ENCODE data around the gene DNAAF3. TPM values are rescaled to one million over a fixed set of nuclear protein-coding genes. Genes with fewer than 3 reads are reported as not detected.
"Not testable (repeated sequence)": the region's sequence is repeated elsewhere in the genome, so short reads cannot be mapped to it uniquely, and the experiment has no call there.

The DNAAF3 gene
- total RNA-seq, 1 donor from 2014 or later, result 18.4 TPM

DNA sequence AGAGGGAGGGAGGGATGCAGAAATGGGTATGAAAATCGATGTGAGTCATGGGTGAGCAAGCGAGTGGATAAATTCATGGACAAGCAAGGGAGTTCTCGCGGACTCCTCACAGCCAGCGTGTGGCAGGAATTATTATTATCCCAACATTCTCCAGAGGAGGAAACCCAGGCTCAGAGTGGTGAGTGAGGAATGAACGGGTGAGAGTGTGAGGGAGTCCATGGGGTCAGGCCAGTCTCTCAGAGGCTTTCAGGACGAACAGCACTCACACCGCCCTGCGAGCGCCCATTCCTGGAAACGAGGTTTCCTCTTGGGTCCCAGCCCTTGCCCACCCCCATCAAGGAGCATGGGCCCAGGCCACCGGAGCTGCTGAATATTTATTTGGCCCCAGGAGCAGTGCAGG lies 6.3 kb upstream of the DNAAF3 start:
- TF ChIP-seq, protein P1, sequence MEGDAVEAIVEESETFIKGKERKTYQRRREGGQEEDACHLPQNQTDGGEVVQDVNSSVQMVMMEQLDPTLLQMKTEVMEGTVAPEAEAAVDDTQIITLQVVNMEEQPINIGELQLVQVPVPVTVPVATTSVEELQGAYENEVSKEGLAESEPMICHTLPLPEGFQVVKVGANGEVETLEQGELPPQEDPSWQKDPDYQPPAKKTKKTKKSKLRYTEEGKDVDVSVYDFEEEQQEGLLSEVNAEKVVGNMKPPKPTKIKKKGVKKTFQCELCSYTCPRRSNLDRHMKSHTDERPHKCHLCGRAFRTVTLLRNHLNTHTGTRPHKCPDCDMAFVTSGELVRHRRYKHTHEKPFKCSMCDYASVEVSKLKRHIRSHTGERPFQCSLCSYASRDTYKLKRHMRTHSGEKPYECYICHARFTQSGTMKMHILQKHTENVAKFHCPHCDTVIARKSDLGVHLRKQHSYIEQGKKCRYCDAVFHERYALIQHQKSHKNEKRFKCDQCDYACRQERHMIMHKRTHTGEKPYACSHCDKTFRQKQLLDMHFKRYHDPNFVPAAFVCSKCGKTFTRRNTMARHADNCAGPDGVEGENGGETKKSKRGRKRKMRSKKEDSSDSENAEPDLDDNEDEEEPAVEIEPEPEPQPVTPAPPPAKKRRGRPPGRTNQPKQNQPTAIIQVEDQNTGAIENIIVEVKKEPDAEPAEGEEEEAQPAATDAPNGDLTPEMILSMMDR (IDR thresholded peaks at IDR 0.05; ENCODE audit: unreplicated experiment), result no peak
- Mint-ChIP-seq H3K27me3 (peaks cover 84% of the 10 kb centered on the region), H3K4me1 (ENCODE audit: low read depth) (peaks cover 3% of the 10 kb centered on the region), H3K27ac (peak overlapping the region; percentile 34), H3K4me3 (ENCODE audit: low read depth) (peak overlapping the region; percentile 21), H3K36me3 (ENCODE audit: insufficient read depth) (no peaks in the 10 kb centered on the region), H3K9me3 (ENCODE audit: low read depth) (no peaks in the 10 kb centered on the region)
- no peak for DNase-seq (ENCODE audit: low spot score, unreplicated experiment)

DNA sequence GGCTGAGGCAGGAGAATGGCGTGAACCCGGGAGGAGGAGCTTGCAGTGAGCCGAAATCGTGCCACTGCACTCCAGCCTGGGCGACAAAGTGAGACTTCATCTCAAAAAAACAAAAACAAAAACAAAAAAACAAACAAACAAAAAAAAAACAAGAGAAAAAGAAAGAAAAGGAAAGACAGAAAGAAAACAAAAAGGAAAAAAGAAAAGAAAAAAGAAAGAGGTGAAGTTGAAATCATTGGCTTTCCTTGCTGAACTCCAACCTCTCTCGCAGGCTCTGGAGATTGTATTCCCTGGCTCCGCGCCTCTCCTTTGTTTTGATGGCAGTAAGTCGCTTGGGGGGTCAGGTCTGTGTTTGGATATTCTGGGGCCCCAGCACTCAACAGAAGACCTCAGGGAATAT lies 5.9 kb upstream of the DNAAF3 start:
- Mint-ChIP-seq H3K4me3 (ENCODE audit: low read depth) (peak overlapping the region; percentile 21), H3K27ac (peak overlapping the region; percentile 34), H3K27me3 (peaks cover 80% of the 10 kb centered on the region)
- H3K36me3 Mint-ChIP-seq (ENCODE audit: insufficient read depth); DNase-seq (ENCODE audit: low spot score, unreplicated experiment); H3K4me1 Mint-ChIP-seq (ENCODE audit: low read depth); H3K9me3 Mint-ChIP-seq (ENCODE audit: low read depth): not testable (repeated sequence)

DNA sequence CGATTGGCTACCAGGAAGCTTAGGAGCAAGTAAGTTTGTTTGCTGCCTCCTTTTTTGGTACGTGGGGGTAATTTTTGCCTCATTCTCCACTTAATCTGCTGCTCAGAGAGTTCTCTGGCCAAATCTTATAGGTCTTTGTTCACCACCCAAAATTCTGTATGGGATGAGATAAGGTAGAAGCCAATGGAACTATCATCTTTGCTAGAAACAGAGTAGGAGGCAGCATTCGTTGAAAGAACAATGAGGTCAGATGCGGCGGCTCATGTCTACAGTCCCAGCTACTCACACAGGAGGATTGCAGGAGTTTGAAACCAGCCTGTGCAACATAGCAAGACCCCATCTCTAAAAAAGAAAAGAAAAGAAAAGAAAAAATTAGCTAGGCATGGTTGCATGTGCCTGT lies 5.0 kb upstream of the DNAAF3 start:
- no peak overlapping the region for H3K4me3 Mint-ChIP-seq (ENCODE audit: low read depth)
- no peaks in the 10 kb centered on the region for H3K36me3 Mint-ChIP-seq (ENCODE audit: insufficient read depth)
- peaks cover 71% of the 10 kb centered on the region for H3K27me3 Mint-ChIP-seq
- no peak for DNase-seq (ENCODE audit: low spot score, unreplicated experiment)
- TF ChIP-seq, protein P1 (IDR thresholded peaks at IDR 0.05; ENCODE audit: unreplicated experiment), result no peak
- no peaks in the 10 kb centered on the region for H3K9me3 Mint-ChIP-seq (ENCODE audit: low read depth)
- peaks cover 5% of the 10 kb centered on the region for H3K4me1 Mint-ChIP-seq (ENCODE audit: low read depth)
- no peak overlapping the region for H3K27ac Mint-ChIP-seq

DNA sequence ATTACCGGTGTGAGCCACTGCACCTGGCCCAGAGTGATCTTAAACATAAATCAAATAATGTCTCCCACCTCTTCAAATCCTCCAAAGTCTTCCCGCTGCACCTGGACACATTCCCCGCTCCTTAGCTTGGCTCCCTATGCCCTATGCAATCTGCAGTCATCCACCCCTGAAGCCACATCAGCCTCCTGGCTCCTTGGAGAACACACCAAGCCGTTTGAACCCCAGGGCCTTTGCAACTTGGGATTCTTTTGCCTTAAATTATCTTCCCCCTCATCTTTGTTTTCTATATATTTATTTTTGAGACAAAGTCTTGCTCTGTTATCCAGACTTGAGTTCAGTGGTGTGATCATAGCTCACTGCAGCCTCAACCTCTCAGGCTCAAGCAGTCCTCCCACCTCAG lies 2.7 kb upstream of the DNAAF3 start:
- H3K4me3 Mint-ChIP-seq (ENCODE audit: low read depth), result no peak overlapping the region
- H3K9me3 Mint-ChIP-seq (ENCODE audit: low read depth), result no peaks in the 10 kb centered on the region
- H3K27ac Mint-ChIP-seq, result no peak overlapping the region
- no peak for DNase-seq (ENCODE audit: low spot score, unreplicated experiment)
- H3K4me1 Mint-ChIP-seq (ENCODE audit: low read depth), result peaks cover 6% of the 10 kb centered on the region
- H3K27me3 Mint-ChIP-seq, result peaks cover 50% of the 10 kb centered on the region
- H3K36me3 Mint-ChIP-seq (ENCODE audit: insufficient read depth), result no peaks in the 10 kb centered on the region
- TF ChIP-seq, protein P1 (IDR thresholded peaks at IDR 0.05; ENCODE audit: unreplicated experiment), result no peak

DNA sequence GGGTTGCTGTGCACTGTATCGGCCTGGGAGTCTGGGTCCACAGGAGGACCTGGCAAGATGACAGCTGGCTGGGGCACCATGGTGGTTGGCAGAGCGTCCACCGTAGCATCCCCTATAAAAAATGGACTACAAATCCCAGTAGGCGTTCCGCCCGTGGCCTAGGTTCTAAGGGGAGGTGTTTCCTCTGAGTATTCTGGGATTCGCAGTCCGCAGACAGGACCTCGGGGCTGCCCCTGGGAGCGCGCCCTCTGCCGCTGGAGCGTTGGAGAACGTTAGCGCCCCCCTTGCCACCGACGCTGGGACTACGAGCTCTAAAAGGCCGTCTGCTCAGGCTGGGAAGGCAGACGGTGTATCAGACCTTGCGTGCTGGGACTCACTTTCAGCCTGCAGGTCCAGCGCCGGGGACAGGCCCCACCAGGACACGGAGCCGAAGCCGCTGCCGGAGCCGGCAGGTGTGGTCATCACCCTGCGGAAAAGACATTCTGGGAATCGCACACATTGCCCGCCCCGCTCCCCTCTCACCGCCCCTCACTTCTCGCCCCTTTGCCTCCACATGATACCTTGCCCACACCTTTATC lies 372 bp downstream of the DNAAF3 start:
- peaks cover 28% of the 10 kb centered on the region for H3K27me3 Mint-ChIP-seq
- H3K27ac Mint-ChIP-seq, result peak overlapping the region; percentile 99
- H3K4me1 Mint-ChIP-seq (ENCODE audit: low read depth), result peaks cover 3% of the 10 kb centered on the region
- peak overlapping the region; percentile 96 for H3K4me3 Mint-ChIP-seq (ENCODE audit: low read depth)
- TF ChIP-seq, protein P1 (IDR thresholded peaks at IDR 0.05; ENCODE audit: unreplicated experiment), result peak; percentile 76
- no peaks in the 10 kb centered on the region for H3K36me3 Mint-ChIP-seq (ENCODE audit: insufficient read depth)
- no peaks in the 10 kb centered on the region for H3K9me3 Mint-ChIP-seq (ENCODE audit: low read depth)
- peak; percentile 73 for DNase-seq (ENCODE audit: low spot score, unreplicated experiment)

DNA sequence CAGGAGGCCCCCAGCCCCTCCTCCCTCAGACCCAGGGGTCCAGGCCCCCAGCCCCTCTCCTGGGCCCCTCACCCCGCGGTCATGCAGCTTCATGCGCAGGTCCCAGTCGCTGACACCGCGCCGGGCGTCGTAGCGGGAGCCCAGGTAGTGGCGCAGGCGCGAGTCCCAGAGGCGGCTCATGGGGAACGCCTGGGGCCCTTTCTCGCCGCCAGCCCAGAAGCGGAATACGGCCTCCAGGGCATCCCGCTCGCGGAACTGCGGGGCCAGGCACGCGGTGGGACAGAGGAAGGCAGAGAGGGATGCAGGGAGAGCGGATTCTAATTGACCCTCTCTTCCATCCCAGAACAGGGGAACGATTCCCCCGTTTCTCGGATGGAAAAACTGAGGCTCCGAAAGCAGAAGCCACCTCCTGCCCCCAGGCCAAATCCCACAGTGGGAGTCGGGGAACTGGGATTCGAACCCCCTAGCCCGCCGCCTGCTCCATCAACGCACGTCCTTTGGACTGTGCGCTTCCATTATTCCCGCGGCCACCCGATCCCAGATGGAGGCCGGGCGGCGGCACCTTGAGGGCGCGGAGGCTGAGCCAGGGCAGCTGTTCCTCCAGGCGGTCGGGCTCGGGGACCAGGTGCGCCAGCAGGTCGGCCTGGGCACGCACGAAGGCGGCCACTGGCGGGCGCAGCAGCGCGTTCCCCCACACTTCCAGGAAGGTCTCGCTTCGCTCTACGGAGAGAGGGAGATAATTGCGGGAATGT lies 4.7 kb downstream of the DNAAF3 start:
- TF ChIP-seq, protein P1 (IDR thresholded peaks at IDR 0.05; ENCODE audit: unreplicated experiment), result no peak
- DNase-seq (ENCODE audit: low spot score, unreplicated experiment), result no peak
- H3K4me3 Mint-ChIP-seq (ENCODE audit: low read depth), result no peak overlapping the region

More for the DNA sequence above, 4.7 kb downstream of the DNAAF3 start:
- Mint-ChIP-seq H3K36me3 (ENCODE audit: insufficient read depth) (no peaks in the 10 kb centered on the region), H3K27me3 (peaks cover 32% of the 10 kb centered on the region), H3K27ac (no peak overlapping the region), H3K4me1 (ENCODE audit: low read depth) (peaks cover 2% of the 10 kb centered on the region), H3K9me3 (ENCODE audit: low read depth) (no peaks in the 10 kb centered on the region)
